ENCODE data around the gene UMOD.

The UMOD gene

DNA sequence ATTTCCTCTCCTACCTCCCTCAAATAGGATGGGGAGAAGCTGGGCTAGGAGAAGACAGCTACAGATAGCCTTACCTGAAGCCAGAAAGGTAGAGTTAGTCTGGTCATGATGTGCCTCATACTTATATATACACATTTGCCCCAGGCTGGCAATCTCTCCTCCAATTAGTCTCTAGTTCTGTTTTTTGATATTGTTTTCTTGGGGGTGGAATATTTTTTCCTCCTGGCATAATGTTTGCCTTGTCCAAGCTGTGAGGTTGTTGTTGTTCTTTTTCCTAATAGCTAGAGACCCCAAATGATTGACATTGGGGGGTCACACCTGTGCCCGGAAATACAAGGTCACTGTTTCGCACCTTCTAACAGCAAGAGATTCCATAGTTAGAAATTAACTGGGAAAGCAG, at the start of gene UMOD:
TSS of gene UMOD (minus strand) at position 101 of the 400 bp plus-strand sequence. CDS start 1,978 bp downstream, outside the sequence.
- DNase-seq: no peak

- no peak for DNase-seq
Observed at GRCh38 chr16:20401475-20402016, 49.0 kb upstream of the UMOD start.

DNA sequence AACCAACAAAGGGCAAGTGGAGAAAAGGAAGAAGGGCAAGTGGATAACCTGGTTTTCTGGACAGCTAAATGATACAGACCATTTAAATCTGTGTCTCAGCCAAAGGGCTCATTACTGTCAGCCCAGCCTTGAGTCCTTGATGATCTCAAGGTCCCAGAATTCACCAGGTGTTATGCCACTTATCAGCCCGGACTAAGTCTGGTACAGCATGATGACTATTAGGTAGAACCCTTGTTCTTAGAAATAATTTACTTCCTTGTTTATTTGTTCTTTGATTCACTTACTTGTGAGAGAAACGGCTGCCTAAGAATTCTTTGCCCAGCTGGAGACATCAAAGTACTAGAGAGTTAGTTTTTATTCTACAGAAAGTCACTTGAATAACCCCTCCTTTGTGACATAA, 48.6 kb upstream of the UMOD start:
- DNase-seq: no peak

- no peak for DNase-seq
Observed at GRCh38 chr16:20399185-20399584, 46.7 kb upstream of the UMOD start.

- no peak for DNase-seq
Observed at GRCh38 chr16:20398603-20399002, 46.1 kb upstream of the UMOD start.

GRCh38 chr16:20397468-20398074, 45.1 kb upstream of the UMOD start:
- no peak for DNase-seq

DNA sequence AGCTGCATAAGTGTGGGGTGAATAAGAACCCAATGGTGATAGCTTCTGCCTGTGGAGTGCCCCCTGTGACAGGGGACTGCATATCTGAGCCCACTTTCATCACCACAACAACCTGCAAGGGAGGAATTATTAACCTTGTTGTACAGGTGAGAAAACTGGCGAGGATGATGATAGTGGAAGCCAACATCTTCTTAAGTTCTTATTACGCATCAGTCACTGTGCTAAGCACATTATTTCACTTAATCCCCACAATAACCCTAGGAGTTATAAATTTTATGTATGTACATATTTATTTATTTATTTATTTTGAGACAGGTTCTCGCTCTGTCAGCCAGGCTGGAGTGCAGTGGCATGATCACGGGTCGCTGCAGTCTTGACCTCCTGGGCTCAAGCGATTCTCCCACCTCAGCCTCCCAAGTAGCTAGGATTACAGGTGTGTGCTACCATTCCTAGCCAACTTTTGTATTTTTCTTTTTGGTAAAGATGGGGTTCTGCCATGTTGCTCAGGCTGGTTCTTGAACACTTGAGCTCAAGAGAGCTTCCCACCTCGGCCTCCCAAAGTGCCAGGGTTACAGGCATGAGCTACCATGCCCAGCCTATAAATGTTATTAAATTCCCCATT, 44.4 kb upstream of the UMOD start:
- no peak for DNase-seq

- DNase-seq: no peak
Observed at GRCh38 chr16:20395946-20396345, 43.4 kb upstream of the UMOD start.

GRCh38 chr16:20393801-20394577, 41.5 kb upstream of the UMOD start:
- DNase-seq: no peak

- no peak for DNase-seq
Observed at GRCh38 chr16:20391045-20391444, 38.5 kb upstream of the UMOD start.

GRCh38 chr16:20388854-20389253, 36.3 kb upstream of the UMOD start:
- DNase-seq: no peak

DNA sequence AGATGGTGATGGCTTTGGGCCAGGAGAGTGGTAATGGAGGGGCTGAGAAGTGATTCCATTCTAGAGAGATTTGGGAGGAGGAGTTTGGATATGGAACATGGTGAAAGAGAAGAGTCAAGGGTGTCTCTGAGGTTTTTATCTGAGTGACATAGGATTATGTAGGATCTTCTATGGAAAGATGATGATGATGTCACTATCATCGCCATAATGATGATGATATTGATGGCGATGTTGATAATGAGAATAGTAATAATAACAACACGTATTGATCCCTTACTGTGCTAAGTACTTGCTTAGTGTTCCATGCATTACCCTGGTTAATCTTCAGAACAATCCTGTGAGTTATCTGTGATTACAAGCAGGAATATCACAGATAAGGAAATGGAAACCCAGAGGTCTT, 35.5 kb upstream of the UMOD start:
- no peak for DNase-seq

- peak; percentile 21 for DNase-seq
Observed at GRCh38 chr16:20385844-20386832, 33.6 kb upstream of the UMOD start.

DNA sequence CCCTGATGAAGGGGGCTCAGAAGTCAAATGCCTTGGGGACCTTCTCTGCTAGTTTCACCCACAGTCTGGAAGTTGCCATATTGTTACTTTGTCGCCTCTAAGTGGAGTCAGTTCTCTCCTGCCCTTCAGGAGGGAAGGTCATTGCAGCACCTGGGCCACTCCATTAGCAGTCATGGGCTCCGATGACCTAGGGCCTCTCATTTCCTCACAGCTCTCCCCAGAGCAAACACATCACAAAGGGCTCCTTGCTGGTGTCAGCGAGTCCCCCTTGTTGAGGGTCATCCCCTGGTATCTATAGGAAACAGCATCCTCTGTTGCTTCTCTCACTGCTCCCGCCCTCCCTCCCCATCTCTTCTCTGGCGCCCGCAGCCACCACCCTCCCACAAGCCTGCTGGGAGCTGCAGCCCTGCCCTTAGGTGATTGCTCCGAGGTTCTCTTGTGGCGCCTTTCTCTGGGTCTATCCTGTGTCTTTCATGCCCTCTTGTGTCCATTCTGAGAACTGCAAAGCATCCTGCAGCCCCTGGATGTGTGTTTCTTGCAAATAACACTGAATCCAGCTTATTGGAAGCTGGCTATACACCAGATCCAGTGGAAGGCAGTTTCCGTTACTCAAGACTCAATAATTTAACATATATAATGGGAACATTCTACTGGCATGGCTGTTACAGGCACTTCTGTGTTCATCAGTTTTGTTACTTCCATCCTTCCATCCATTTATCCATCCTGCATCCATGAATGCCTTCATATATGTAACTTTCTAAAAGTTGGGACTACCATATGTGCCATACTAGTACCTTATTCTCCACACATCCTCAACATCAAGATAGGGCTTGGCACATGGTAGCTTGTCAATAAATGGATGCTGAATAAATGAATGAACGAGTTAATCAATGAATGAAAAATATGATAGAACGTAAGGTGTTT, 30.9 kb upstream of the UMOD start:
- peak; percentile 30 for DNase-seq

DNA sequence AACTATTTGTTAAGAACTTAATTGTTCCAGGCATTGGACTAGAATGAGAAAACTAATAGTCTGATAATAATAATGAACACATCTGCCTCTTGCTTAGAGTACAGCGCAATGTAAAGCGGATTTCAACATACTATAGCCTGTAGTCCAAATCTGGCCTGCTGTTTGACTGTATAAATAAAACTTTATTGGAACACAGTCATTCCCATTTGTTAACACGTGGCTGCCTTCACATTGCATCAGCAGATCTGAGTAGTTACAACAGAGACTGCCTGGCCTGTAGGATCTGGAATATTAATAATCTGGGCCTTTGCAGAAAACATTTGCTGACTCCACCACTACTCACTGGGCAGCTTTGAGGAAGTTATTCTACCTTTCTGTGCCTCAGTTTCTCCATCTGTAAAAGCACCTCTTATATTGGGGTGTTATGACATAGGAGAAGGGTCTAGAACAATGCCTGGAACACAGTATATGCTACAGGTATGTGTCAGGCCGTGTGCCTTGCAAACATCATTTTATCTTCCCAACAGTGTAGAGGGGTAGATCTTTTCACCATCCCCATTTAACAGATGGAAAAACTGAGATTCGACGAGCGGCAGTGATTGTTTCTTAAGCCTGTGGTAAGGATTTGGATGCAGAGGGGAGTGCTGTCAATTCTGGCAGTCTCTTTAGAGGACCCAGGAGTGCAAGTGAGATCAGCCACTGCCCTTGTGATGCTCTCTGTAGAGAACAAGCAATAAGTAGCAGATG, 29.9 kb upstream of the UMOD start:
- no peak for DNase-seq

DNA sequence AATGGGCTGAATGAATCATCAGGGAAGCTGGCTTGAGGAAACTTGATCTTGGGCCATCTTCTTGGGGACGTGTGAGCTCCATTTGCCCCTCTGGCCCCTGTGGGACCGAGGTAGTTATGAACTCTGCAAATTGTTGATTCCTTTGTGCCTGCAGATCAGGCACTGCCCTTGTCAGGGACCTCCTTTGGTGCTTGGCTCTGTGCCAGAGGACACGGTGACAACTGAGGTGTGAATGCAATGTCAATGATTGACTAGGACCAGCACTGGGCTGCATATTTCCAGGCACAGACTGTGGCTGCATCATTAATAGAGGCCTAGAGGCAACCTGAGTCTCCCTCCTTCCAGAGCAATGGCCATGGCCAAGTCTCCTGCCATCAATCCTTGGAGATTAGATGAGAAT, 28.3 kb upstream of the UMOD start:
- no peak for DNase-seq

DNA sequence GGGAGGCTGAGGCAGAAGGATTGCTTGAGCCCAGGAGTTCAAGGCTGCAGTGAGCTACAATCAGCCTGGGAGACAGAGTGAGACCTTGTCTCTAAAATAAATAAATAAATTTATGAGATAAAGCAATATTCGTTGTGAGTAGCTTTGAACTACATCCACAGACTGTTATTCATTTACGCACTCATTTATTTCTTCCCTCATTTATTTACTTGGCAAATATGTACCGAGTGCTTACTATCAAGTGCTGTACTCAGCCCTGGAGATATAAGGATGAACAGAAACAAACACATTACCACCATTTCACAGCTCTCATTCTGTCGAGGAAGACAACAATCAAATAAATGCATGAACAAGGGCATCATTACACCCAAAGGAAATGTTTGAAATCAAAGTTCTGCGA, 24.7 kb upstream of the UMOD start:
- DNase-seq: no peak

DNA sequence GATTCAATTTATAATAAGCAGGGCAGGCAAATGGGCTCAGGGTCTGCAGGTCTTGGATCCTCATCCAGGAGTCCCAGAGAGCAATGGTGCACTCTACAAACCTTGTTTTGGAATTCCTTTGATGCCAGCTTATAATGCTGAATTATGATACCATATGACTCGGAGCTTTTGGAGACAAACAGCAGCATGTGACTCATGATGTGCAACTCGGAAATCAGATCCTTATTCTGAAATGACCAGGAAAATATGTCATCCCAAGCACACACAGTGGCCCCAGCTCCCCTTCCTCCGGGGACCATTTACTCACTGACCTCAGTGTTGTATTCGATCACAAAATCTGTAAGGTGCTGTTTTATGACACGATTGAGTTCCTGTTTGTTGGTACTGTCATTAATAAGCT, 20.2 kb upstream of the UMOD start:
- no peak for DNase-seq

DNA sequence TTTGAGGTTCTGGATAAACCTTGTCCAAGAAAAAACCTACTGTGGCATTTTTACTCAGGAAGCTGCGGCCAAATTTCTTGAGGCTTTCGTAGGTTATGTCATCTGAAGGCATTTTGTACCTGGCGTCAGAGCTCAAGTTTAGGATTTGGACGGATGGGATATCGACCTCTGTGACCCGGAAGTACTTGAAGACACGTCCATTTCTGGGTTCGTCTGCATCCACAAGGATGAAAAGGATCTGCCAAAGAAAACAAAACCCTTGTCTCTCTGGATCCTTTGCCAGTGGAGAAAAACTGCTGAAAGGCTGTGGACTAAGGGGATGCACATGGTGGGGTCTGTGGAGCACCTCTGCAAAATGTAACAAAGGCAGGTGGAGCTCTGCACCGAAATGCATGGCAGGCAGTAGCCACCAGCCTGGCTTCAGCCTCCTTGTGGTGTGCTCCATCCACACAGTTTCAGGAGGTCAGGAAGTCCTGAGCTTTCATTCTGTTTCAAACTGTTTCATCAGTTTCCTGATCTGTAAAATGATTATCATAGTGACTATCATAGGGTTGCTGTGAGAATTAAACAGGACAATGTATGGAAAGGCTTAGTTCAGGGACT, 17.0 kb upstream of the UMOD start:
- no peak for DNase-seq

DNA sequence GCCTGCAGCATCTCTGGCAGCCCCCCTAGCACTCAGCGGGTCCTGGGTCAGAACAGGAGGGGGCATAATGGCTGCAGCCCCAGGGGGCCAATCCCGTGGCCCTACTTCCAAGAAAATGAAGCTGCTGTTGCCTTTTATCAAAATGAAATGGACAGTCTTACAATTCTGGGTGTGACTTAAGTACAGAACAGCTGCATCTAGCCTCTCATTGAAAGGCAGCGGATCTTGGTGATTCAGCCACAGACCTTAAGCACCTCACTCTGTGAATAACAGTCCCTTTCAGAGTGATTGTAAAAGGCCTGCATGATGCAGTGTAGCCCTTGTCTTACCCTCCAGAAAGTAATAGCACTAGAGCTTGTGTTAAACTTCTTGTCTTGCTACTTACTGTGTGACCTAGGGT, 11.5 kb upstream of the UMOD start:
- no peak for DNase-seq
